Umbilical cord (tissue), 2 donors: Measurements from ENCODE around the gene RNF133. TPM values are rescaled to one million over a fixed set of nuclear protein-coding genes. Genes with fewer than 3 reads are reported as not detected.

Experiments used
- DNase-seq: peaks from one replicate; pipeline ENCODE4 v3.0.0-alpha.2; 2015; ENCODE audit warnings: low spot score
- total RNA-seq: library from RNA; depleted of rRNA; stranded (reverse); fragments of >200 nt; gene quantifications from one replicate; pipeline ENCODE4 v1.2.3, GENCODE V29; 2014; ENCODE audit warnings: low replicate concordance; ENCODE audit not compliant: insufficient read depth

The RNF133 gene
- total RNA-seq = 1.4 TPM

DNA sequence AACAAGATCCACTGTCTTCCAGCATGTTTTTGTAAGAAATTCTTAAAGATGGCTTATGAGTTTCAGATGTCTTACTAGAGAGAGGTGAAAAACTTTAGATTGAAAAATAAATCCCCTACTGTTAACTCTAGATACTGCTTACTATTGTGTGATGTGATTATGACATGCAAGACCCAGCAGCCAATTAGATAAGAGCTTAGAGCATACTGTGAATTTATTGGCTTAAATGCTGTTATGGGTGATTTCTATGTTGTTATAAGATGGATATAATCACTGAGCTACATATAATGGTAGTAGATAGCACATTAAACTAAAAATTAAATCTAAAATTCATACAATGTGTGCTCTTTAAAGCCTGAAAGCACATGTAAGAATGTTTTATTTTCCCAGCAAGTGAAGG is at the start of gene RNF133:
RNF133 (minus strand) TSS at position 101 of the 400 bp plus-strand sequence. CDS start 199 bp downstream, outside the sequence.
- DNase-seq = no peak

- no peak for DNase-seq
These were observed 49.3 kb upstream of the RNF133 start for GRCh38 chr7:122748195-122748594.

DNA sequence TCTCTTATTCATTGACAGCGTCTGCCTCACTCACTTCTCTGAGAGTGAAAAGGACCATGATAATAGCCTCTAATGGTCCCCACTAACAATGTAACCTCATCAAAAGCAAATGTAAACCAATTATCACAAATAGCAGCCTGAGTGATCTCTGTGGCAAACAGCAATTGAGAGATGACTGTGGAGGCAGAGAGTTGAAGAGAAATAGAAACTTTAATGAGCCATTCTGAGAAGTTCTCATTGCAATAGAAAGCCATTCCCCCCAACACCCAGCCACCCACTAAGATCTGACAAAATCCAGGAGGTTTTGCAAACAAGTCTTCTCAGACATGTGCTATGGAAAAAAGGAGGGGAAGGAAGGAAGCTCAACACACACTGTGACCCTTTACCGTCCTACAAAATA is 48.0 kb upstream of the RNF133 start:
- no peak for DNase-seq

- DNase-seq = no peak
These were observed 44.3 kb upstream of the RNF133 start for GRCh38 chr7:122743211-122743610.

DNA sequence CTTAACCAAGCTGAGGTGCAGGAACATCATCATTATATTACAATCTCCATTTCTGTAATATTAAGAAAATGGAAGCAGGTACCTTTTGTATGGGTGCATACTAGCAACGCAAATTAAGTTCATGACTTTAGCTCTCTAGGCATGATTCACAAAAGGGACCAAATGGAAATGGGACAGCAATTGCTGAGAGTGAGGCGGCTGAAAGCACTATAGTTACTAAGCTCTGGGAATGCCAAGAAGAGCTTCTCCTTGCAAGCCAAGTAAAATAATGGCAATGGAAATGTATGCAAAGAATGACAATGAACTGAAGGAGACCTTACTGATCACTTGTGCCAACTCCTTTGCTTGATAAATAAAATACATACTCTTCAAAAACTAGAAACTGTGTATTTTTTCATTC is 40.0 kb upstream of the RNF133 start:
- DNase-seq = no peak

GRCh38 chr7:122736183-122736582 is 37.3 kb upstream of the RNF133 start:
- no peak for DNase-seq

DNA sequence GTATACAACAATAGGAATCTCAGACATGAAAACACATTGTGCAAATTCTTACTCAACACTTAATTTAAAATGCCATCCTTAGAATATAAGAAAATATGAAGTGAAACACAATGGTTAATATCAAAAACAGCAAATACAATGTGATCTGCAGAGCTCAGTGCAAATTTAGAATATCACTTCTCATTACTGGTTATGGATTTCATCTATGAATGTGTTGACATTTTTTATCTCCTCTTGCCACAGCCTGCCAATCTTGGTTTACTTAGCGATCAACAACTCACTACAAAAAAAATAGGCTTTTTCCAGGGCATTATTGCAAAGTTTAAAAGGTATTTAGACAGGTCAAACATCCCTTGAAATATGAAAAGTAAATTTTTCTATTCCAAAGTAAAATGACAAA is 28.8 kb upstream of the RNF133 start:
- no peak for DNase-seq

- DNase-seq = no peak
These were observed 28.4 kb upstream of the RNF133 start for GRCh38 chr7:122727354-122727753.

DNA sequence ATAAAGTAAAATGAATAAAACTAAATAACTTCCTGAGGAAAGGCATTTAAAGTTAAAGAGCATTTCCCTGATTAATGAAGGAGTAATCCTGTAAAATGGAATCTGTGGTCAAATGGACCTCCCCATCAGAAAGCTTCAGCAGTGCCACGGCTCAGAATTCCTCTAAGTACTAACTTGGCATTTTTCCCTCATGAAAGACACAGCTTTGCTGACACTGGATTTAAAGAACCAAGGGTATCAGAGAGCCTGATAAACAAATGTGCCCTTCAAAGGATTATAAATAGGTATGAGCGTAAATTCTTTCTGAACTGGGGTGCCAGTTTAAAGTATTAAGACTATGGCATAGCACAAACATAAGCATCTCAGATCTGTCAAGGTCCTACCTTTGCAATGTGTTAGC is 28.0 kb upstream of the RNF133 start:
- DNase-seq = no peak

DNA sequence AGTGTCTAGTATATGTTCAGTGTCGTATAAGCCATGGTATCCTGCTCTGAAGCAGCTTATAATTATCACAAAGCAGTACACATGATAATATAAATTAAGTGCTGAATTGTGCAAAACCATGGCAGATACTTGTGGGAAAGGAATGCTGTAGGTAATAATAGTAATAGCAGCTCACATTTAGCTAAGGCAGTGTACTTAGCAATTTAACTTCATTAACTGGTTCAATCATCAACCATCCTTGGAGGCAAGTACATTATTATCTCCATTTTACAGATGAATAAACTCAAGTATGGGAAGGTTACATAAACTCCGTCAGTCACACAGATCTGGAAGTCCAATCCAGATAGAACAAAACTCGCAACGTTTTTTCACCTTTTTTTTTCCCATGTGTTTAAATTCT is 25.4 kb upstream of the RNF133 start:
- DNase-seq = no peak

- DNase-seq = no peak
These were observed 20.2 kb upstream of the RNF133 start for GRCh38 chr7:122719010-122719578.

- no peak for DNase-seq
These were observed 18.6 kb upstream of the RNF133 start for GRCh38 chr7:122717356-122718089.

GRCh38 chr7:122715183-122715582 is 16.3 kb upstream of the RNF133 start:
- DNase-seq = no peak

DNA sequence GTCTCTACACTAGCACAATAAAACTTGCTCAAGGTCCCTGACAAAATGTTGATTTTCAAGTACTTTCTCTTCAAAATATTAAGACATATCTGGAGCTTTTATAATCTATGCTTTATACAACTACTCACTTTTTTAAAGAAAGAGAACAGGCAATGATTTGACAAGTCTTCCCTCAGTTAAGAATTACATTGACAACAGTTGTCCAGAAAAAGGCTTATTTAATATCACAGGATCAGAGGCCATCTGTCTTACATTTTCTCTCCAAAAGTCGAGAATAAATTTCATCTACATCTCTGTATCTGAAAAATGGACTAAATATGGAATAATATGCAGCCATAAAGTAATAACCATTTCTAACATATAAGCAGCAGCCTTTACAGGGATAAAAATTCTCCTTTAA is 12.0 kb upstream of the RNF133 start:
- no peak for DNase-seq

DNA sequence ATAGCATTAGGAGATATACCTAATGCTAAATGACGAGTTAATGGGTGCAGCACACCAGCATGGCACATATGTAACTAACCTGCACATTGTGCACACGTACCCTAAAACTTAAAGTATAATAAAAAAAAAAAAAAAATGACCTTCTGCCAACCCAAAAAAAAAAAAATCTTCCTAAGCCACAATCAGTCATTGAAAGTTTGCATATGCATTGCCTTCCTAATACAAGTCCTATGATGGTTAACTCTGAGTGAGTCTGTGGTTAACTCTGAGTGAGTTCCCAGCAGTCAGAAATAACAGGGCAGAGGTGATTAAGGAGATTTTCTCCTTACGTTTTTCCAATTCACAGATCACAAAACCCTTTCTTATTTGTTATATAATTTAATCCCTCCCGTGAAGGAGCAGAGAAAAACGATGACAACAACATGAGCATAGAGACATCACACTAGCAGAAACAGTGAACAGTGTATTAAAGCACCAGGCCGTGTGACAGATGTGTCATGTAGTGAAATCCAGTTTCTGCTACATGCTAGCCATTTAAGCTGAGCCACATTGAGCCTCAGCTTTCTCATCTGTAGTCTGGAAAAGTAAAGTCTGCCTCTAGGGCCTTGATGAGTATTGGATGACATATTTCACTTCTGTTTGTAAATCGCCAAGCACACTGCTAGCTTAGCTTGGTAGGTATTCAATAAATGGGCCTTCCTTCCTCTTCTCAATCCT is 11.2 kb upstream of the RNF133 start:
- DNase-seq = no peak

DNA sequence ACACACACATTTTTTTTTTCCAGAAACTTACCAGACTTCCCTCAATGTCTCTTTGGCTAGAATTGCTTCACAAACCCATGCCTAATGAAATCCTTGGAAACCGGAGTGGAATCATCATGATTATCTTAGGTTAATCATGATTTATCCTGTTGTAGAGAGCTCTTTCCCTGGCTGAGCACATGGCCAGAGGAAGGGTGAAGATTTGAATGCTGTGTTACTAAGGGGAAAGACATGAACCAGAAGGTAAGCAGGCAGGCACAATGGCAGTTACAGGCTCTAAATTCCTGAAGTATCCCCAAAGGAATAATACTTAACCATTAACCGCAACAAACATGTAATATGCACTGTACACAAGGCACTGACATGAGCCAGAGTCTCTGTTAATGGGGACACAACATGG is 7.9 kb upstream of the RNF133 start:
- DNase-seq = no peak

DNA sequence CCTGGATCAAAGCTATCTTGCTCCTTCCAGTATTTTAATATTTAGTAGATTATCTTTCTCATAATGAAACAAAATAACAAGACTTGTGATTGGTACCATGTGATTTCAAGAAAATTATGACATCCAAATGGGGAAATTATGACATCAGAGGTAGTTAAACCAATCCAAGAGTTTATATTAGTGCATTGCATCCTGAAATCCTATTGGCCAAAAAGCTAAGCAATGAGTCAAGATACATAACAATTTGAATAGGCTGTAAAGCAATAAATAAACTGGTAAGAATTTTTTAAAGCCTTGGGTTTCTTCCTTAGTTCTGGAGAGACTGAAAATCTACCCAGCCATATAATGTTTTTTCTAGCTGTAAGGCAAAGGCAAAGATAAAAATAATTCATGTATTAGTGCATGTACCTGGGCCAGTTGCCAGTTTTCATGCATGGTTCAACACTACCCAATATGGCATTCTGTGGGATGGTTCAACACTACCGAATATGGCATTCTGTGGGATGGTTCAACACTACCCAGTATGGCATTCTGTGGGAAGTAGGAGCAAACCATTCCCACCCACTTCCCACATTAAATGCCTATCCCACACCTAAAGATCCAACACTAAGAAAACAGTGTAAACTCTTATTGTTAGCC is 4.1 kb upstream of the RNF133 start, which contains the start of gene RNF148:
RNF148 (minus strand) TSS at position 51 of the 639 bp plus-strand sequence. CDS start 172 bp downstream, outside the sequence.
- DNase-seq = no peak

DNA sequence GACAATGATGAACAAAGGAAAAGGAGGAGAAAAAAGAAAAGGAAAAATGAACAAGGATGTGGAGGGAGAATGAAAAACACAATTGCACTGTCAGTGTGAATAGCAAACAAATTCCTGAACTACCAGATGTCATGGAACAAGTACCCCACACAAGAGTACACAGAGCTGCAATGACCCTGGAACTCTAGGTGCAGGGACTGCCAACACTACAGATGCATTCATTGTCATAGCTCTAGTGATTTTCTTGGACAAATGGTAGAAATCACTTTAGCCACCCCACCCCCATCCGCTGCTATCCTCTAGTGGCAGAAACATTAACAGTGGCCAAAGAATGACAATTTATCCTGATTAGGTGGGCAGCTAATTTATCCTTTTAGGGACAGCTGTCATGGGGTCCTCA is 3.1 kb downstream of the RNF133 start:
- no peak for DNase-seq

GRCh38 chr7:122694697-122695096 is 4.2 kb downstream of the RNF133 start:
- DNase-seq = no peak

DNA sequence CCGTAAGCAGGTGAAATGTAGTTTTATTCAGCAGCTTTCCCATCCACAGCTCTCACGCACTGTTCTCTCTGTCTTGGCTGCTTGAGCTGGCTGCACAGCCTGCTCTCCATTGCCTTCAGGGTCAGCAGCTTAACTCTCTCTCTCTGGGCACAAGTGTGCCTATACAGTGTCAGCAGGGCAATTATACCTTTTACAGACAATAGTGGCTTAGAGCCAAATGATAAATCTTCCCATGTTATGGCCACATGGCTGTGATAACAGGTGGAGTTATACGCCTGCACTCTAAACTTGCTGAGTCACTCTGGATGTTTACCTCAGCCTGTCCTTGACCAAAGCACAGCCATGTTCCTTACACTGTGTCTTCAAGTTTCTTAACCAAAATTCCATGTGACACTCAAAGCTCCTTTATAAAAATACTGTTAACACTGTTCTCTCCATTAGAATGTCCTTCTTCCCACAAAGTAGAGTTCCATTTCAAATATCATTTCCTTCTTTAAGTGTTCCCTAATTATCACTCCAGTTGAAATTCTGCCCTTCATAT is 6.1 kb downstream of the RNF133 start:
- no peak for DNase-seq

DNA sequence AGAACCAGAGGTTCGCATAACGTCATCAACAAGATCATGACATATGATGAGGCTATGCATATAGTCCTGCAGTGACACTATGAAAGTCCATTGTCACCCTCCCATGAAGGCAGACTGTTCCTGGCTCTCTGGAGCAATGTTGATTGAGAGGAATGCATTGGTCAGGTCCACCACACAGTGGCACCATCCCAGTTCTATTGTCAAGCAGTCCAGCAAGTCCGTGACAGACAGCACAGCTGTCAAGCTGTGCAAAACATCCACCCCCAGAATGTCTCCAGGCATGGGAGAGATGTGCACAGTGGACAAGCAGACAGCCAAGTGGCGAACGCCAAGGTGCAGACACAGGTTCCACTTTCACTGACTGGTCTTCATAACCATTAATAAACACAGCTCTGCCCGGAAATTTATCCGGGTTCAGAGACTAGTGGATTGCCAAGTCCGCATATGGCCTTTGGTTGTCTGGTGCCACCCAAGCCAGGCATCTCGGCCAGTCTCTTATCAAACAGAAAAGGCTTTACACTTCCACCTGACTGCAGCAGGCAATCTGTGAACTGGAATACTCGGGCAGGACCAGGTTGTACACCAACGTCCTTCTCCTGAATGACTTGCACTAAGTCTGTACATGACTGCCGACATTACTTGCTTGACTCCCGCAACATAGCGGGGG is 7.2 kb downstream of the RNF133 start:
- DNase-seq = no peak
